COR-L47 (cell line): ENCODE measurements around the gene SPATC1L.
"Not testable (repeated sequence)": the region's sequence is repeated elsewhere in the genome, so short reads cannot be mapped to it uniquely, and the experiment has no call there.

Experiments used
- DNase-seq: peaks from one replicate; lab custom pipeline; 2025; lab: John Stamatoyannopoulos, UW

Gene SPATC1L

GRCh38 chr21:46214478-46215340 lies 30.4 kb upstream of the SPATC1L start:
- DNase-seq = no peak

- no peak for DNase-seq
These were observed 29.5 kb upstream of the SPATC1L start for GRCh38 chr21:46213620-46214286.

GRCh38 chr21:46212721-46213484 lies 28.6 kb upstream of the SPATC1L start:
- no peak for DNase-seq

DNA sequence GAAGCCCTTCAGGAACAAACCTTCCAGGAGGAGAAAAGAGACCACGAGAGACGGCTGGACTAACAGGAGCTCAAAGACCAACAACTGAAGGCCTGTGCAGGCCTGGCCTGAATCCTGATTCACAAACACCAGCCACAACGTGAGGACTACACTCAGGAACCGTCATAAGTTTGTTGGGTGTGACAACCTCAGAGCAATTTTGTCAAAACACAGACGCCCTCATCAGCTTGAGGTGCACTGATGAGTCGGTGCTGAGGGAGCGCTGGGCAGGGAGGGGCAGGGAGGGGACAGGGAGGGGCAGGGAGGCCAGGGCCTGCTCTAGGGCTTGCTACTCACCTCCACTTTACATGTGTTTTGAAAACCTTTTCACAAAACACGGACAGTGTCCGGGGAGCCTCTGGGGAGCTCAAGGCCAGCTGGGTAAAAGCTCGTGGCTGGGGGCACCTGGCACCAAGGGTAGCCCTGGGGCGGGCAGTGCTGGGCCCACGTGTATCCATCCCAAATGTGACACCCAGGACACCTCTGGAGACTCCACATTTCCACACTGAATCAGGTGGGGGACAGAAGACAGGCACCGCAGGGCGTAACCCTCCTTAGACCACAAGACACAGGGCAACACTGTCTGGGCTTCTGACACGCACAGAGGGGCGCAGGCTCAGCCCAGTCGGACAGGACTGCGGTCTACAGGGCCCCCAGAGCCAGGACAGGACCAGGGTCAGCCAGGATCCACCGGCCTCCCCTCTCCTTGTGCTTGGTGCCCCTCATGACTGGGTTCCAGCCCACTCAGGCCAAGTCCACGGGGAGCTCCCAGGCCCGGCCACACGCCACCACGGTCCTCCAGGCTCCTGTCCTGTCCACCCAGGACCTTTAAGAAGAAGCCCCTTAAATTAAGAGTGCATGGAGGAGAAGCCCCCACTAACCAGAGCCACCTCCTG lies 27.8 kb upstream of the SPATC1L start:
- no peak for DNase-seq

- DNase-seq = no peak
These were observed 27.1 kb upstream of the SPATC1L start for GRCh38 chr21:46211376-46211775.

DNA sequence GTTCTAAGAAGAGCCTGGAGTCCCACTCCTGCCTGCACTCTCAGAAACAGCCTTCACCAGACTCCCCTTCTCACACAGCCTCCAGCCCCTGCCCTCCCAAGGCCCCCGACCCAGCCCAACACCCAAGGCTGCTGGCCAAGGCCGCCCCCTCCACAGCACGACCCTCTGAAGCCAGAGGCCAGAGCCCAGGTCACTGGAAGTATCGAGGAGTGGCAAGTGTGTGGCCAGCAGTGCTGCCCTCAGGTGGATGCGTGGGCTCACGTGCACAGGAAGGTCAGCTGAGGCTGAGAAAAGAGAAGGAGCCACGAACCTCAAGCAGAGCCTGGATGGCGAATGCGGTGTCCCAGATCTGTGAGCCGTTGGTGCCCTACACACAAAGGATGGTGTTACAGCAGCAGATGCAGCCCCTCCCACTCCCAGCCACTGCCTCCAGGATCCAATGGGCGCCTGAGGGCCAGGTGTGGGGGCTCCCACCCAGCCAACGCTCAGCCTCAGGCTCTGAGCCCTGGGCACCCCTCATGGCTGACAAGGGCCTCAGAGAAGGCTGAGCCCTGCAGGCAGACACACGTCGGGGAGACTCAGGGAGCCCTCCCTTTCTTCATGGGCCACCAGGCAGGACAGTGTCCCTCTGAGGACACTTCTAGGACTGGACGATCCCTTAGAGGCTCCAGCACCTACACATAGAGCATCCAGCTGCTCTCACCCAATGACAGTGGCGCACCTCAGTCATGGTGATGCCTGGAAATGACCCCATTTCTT lies 26.3 kb upstream of the SPATC1L start:
- DNase-seq = no peak

- DNase-seq = no peak
These were observed 24.8 kb upstream of the SPATC1L start for GRCh38 chr21:46208761-46209721.

DNA sequence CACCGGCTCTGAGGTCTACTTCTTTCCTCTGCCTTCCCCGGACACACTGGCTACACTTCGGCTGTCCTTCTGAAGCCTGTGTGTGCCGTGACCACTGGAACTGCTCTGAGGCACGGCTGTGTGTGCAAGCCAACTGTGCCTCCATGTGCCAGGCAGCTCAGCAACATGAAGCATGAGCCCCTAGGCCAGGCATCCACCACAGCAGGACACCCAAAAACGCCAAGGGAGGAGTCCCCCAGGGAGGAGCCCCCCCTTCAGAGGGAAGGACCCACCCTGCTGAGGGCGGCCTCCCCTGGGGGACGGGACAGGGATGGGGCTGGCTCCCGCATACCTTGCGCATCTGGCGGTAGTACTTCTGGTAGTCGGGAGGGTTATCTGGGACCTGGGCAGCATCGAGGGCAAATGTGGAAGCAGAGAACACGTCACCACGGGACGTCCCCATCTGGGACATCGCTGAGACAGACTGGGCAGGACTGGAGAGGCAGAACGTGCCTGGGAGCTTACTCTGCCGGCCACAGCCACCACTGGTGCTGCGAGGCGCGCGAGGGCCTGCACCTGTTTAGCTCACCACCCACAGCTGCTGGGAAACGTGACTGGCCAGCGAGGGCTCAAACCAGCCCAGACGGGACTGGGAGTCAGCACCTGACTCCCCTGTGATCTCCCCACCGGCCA lies 23.8 kb upstream of the SPATC1L start:
- DNase-seq = no peak

- no peak for DNase-seq
These were observed 23.0 kb upstream of the SPATC1L start for GRCh38 chr21:46207006-46207919.

DNA sequence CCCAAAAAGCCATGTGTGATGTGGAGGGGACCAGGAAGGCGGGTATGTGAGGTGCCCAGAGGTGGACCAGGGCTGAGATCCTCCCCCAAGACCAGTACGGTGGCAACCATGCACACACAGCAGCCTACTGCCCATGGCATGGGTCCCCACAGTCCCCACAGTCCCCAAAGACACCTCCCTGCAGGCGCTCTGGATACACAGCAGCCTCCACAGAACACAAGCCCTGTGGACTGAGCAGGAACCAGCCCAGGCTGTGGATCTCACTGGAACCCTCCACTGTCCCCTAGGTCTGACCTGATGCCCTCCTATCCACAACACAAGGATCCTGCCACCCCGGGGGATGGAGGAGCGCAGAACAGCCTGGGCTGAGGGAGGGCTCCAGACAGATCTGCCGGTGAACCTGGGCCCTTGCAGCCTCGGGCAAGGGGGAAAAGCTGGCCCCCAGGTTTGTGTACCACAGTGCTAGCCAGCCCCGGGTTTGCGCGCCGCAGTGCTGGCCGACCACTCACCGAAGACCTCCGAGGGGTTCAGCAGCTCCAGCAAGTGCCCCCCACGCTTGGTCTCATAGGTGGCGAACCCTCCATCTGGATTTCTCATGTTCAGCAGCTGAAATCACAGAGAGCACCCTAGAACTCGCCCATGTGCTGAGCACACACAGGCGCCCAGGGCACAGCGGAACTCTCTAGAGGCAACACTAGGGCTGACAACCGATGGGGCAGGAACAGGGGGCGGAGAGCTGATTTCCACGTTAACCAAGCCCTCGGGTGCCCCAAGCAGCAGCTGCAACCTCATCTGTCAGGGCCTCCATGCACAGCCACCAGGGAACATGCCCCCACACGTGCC lies 22.1 kb upstream of the SPATC1L start:
- no peak for DNase-seq

- no peak for DNase-seq
These were observed 21.5 kb upstream of the SPATC1L start for GRCh38 chr21:46205766-46206162.

- DNase-seq = no peak
These were observed 20.9 kb upstream of the SPATC1L start for GRCh38 chr21:46205166-46205565.

- no peak for DNase-seq
These were observed 18.9 kb upstream of the SPATC1L start for GRCh38 chr21:46203203-46203600.

DNA sequence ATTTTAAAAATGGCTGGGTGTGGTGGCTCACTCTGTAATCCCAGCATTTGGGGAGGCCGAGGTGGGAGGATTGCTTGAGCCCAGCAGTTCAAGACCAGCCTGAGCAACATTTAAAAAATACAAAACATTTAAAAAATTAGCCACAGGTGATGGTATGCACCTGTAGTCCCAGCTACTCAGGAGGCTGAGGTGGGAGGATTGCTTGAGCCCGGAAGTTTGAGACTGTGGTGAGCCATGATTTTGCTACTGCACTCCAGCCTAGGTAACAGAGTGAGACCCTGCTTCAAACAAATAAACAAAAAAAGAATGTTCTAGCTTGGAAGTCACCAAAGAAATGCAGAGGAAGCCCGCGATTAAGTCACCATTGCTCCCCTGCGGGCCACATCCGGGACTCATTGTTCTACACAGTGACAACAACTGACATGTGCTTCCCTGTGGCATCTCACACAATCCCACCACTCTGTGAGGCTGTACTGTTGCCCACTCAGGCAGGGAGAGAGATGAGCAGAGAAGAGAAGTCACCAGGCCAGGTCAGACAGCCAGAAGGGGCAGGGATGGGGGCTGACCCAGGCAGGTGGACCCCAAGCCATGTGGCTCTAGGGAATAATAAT lies 18.4 kb upstream of the SPATC1L start:
- DNase-seq = no peak

- not testable (repeated sequence) for DNase-seq
These were observed 16.9 kb upstream of the SPATC1L start for GRCh38 chr21:46200877-46201803.
